HL-60/S4 (cell line): Measurements from ENCODE around the gene ZNRD2.
"Not testable (repeated sequence)": the region's sequence is repeated elsewhere in the genome, so short reads cannot be mapped to it uniquely, and the experiment has no call there.

ENCODE experiments used
- in situ Hi-C: fragments of 300-500 bp; cut with MboI; formaldehyde crosslinking; loops from 2 replicates; pipeline ENCODE4 v1.14.3; 2022; ENCODE audit warnings: low sequenced_read_pairs

ZNRD2 gene, protein sequence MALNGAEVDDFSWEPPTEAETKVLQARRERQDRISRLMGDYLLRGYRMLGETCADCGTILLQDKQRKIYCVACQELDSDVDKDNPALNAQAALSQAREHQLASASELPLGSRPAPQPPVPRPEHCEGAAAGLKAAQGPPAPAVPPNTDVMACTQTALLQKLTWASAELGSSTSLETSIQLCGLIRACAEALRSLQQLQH

DNA sequence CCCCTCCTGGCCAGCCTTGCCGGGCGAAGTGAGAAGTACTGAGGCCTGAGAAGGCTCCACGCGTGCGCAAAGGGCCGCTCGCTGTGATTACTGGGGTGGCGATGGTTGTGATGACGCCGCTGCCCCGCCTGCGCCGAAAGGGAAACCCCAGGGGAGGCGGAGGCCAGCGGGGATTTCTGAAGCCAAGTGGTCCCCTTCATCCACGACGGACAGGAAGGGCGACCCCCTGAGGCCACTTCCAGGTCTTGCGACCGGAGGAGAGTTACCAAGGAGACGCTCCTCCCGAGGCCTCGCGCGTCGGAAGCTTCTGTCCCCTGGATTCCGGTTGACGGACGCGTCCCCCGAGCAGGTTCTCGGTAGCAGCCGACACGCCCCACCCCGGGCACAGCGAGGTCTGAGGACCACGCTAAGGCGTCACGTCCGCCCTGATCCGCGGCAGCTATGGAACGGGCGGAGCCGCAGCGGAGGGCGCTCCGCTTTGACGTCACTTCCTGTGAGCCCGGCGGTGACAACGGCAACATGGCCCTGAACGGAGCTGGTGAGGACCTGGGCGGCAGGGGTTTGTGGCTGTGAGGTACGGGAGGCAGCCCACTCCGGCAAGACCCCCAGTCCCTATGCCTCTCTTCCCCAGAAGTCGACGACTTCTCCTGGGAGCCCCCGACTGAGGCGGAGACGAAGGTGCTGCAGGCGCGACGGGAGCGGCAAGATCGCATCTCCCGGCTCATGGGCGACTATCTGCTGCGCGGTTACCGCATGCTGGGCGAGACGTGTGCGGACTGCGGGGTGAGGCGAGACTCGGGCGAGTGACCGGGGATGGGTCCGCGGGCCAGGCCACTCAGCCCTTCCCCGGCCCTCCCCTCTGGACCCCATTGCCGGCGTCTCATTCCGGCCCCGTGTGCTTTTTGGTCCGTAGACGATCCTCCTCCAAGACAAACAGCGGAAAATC lies at the start of gene ZNRD2:
Gene ZNRD2, plus strand, starts transcription at position 505 of the 946 bp plus-strand sequence. Its CDS starts 15 bp downstream, at position 520.
- in situ Hi-C loops: no loop called here

DNA sequence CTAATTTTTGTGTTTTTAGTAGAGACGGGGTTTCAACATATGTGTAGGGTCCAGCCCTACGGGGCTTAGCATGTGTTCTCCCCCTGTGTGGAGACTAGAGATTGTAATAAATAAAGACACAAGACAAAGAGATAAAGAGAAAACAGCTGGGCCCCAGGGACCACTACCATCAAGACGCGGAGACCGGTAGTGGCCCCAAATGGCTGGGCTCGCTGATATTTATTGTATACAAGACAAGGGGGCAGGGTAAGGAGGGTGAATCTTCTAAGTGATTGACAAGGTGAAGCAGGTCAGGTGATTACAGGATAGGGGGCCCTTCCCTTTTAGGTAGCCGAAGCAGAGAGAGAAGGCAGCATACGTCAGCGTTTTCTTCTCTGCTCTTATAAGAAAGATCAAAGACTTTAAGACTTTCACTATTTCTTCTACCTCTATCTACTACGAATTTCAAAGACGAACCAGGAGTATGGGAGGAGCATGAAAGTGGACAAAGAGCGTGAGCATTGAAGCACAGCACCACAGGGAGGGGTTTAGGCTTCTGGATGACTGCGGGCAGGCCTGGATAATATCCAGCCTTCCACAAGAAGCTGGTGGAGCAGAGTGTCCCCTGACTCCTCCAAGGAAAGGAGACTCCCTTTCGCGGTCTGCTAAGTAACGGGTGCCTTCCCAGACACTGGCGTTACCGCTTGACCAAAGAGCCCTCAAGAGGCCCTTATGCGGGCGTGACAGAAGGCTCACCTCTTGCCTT lies 48.3 kb upstream of the ZNRD2 start:
- in situ Hi-C loops: not testable (repeated sequence)

DNA sequence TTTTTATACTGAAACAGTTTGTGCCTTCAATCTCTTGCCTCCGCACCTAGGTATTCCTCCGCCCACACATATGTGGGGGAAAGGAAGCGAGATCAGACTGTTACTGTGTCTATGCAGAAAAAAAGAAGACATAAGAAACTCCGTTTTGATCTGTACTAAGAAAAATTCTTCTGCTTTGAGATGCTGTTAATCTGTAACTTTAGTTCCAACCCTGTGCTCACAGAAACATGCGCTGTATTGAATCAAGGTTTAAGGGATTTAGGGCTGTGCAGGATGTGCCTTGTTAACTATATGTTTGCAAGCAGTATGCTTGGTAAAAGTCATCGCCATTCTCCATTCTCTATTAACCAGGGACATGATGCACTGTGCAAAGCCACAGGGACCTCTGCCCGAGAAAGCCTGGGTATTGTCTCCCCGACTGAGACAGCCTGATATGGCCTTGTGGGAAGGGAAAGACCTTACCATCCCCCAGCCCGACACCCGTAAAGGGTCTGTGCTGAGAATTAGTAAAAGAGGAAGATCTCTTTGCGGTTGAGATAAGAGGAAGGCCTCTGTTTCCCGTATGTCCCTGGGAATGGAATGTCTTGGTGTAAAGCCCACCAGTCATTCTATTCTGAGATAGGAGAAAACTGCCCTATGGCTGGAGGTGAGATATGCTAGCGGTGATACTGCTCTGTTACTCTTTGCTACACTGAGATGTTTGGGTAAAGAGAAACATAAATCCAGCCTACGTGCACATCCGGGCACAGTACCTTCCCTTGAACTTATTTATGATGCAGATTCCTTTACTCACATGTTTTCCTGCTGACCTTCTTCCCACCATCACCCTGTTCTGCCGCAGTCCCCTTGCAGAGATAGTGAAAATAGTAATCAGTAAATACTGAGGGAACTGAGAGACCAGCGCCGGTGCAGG lies 47.3 kb upstream of the ZNRD2 start:
- in situ Hi-C loops: not testable (repeated sequence)

DNA sequence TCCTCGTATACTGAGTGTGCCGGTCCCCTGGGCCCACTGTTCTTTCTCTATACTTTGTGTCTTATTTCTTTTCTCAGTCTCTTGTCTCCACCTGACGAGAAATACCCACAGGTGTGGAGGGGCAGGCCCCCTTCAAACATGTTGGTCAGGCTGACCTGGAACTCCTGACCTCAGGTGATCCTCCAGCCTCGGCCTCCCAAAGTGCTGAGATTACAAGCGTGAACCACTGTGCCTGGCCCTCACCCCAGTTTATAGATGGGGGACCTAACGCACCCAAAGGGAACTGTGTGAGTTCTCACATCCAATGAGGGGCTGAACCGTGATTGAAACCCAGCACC lies 46.7 kb upstream of the ZNRD2 start:
- in situ Hi-C loops: not testable (repeated sequence)

DNA sequence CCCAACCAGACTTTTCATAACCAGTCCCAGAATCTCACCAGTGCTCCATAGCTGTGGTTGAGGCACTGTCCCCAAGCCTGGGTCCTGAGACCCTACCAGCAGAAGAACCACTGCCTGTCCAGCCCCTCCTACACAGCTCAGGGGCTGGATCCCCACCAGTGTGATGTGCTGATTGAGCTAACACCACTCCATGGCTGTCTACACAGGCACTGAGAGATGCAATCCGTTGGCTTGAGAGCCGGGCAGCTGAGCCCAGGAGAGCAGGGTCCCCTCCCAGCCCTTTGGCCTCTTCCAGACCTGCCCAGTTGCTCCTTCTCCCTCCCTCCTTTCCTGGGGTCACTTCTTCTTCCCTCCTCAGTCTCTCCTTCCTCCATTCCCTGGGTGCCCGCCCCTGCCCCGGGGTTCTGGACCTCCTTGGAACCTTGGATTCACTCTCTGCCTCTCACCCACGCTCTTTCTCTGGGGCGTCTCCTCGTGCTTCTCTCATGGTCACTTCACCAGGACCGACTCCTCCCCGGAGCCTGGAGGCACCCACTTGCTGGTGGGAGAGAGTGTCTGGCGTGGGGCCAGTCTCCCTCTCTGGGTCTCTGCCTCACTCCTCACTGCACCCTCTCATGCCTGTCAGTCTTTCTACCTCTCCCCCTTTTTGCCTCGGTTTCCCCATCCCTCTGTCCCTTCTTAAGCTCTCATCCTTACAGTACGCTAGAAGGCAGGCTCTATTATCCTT lies 46.1 kb upstream of the ZNRD2 start:
- in situ Hi-C loops: no loop called here

DNA sequence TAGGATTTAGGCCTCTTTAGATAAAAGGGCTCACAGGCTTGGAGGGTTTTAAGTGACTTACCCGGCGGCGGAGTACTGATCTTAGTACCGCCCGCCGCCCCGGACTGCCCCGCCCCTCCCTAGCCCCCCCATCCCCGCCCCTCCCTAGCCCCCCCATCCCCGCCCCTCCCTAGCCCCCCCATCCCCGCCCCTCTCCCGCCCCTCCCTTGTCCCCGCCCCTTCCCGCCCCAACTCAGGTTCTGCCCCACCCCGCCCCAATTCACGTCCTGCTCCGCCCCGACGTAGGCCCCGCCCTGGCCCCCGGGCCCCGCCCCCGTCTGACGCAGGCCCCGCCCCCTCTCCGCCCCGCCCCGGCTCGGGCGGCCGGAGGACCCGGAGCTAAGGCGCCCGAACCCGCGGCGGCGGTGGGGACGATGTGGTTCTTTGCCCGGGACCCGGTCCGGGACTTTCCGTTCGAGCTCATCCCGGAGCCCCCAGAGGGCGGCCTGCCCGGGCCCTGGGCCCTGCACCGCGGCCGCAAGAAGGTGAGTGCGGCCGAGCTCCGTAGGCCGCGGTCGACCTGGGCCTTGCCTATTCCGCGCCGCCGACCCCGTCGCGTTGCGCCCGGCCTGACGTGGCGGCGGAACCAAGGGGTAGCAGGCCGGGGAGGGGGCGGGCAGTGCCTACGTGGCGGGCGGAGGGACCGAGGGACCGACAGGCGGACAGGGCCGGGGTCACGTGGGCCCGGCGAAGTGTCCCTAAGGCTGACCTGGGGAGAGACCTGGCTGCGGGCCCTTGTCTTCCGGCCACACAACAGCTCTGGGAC lies 45.3 kb upstream of the ZNRD2 start, which contains the start of gene SCYL1:
Gene SCYL1, plus strand, starts transcription at position 343 of the 805 bp plus-strand sequence. Its CDS starts 71 bp downstream, at position 414.
- in situ Hi-C loops: no loop called here

DNA sequence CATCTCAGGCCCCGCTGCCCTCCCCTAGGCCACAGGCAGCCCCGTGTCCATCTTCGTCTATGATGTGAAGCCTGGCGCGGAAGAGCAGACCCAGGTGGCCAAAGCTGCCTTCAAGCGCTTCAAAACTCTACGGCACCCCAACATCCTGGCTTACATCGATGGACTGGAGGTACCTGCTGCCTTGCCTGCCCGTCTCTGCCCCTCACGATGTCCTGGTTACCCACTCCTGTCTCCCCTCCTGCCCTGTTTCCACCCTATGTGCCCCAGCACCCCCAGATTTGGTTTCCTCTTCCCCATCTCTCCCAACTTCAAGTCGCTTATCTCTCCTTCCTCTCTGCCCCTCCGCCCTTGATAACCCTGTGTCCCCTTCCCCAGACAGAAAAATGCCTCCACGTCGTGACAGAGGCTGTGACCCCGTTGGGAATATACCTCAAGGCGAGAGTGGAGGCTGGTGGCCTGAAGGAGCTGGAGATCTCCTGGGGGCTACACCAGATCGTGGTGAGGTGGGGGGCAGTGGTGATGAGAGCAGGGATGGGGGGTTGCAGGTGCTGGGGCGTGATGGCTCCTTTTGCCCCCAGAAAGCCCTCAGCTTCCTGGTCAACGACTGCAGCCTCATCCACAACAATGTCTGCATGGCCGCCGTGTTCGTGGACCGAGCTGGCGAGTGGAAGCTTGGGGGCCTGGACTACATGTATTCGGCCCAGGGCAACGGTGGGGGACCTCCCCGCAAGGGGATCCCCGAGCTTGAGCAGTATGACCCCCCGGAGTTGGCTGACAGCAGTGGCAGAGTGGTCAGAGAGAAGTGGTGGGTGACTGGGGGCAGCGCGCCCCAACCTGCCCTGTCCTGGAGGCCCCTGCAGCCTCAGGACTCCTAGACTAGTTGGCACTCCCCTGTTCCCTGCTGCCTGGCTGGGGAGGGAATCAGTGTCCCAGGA lies 44.5 kb upstream of the ZNRD2 start:
- in situ Hi-C loops: no loop called here

DNA sequence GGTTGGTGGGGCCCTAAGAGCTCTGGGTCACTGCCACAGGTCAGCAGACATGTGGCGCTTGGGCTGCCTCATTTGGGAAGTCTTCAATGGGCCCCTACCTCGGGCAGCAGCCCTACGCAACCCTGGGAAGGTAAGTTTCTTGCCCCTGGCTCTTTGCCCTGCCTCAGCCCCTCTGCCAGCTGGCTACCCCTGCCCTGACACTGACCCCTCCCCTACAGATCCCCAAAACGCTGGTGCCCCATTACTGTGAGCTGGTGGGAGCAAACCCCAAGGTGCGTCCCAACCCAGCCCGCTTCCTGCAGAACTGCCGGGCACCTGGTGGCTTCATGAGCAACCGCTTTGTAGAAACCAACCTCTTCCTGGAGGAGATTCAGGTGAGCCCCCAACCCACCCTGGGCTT lies 43.5 kb upstream of the ZNRD2 start:
- in situ Hi-C loops: no loop called here

DNA sequence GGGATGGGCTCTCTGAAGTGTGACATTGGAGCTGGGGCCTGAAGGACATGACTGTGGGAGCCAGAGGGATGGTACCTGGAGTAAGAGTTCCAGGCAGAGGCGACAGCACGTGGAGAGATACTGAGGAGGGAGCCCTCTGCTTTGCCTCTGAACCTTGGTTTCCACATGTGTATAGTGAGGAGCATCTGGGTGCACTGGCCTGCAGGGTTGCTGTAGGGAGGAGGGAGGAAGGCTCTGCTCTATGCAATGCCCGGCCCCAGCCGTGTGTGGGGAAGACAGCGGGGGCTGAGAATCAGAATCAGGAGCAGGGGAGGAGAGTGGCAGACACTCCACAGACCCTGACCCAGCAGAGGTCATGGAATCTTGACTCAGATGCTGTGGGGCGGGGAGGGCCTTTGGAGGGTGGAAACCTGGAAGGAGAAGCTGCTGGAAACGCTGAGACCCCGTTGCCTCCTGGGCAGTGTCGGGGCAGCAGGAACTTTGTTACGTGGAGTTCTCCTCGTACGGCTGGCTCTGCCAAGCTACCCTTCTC lies 41.4 kb upstream of the ZNRD2 start:
- in situ Hi-C loops: no loop called here

DNA sequence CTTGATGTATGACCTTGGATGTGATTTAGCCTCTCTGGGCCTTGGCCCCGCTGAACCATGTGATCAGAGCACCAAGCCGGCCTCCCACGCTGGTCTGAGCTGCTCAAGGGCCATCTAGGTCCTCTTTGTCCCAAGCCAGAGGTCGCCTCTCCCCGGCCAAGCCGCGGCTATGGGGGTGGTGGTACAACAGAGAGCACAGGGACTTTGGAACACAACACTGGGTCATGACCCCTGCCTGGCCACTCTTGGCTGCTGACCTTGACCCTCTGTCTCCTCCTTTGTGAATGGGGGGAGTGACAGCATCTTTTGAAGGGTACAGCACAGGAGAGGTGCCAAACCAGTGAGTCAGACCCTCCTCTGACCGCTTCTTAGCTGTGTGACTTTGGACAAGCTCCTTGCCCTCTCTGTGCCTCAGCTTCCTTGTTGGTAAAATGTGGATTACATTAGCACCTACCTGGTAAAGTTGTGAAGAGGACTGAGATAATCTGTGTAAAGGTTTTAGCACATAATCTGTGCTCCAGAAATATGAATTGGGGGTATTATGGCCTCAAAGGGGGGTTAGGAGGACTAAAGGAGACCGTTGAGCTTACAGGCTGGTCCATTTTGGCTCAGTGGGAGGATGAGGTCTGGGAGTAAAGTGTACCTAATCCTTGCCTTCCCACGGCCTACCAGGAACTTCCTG lies 40.7 kb upstream of the ZNRD2 start:
- in situ Hi-C loops: no loop called here

DNA sequence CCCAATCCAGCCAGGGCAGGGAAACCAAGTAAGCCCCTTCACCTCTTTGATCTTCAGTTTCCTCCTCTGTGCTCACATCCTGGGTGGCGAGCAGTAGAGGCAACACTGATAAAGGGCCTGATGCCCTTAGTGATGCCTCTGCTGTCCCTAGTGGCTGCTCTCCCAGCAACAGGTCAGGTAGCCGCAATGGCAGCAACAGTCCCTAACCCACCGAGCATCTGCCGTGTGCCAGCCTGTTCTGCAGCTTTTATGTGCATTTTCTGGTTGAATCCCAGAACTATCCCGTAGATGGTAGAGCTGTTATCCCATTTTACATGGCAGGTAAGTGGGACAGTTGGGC lies 40.1 kb upstream of the ZNRD2 start:
- in situ Hi-C loops: no loop called here

DNA sequence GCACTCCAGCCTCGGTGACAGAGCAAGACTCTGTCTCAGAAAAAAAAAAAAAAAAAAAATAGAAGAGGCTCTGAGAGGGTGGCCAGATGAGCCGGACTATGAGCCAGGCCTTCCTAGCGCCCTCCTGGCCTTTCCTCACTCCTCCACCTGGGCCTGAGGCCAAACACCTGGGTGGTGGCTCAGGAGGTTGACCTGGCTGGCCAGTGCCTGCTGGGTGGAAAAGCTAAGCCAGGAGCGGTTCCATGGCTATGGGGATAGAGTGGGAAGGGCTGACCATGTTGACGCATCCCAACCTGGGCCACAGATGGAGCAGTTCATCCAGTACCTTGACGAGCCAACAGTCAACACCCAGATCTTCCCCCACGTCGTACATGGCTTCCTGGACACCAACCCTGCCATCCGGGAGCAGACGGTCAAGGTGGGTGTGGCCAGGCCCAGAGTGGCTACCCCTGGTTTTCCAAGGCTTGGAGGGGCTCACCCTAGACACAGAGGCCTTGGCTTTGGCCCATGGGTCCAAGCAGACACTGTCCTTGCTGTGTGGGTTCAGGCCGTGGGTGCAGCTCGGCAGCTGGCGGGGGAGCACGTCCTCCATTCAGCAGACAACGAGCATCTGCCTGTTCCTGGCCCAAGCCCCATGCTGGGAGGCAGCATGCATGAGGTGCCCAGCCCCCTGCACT lies 37.8 kb upstream of the ZNRD2 start:
- in situ Hi-C loops: no loop called here

DNA sequence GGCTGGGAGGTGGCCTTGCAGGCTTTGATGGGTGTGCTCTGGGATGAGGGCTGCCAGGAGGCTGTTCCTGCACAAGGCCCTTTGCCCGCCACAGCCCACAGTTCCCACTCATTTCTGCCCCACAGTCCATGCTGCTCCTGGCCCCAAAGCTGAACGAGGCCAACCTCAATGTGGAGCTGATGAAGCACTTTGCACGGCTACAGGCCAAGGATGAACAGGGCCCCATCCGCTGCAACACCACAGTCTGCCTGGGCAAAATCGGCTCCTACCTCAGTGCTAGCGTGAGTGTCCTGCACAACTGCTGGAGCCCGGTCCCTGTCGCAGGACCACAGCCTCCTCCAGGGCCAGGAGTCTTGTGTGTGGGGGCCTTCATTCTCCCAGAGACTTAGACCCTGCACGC lies 35.2 kb upstream of the ZNRD2 start:
- in situ Hi-C loops: no loop called here

DNA sequence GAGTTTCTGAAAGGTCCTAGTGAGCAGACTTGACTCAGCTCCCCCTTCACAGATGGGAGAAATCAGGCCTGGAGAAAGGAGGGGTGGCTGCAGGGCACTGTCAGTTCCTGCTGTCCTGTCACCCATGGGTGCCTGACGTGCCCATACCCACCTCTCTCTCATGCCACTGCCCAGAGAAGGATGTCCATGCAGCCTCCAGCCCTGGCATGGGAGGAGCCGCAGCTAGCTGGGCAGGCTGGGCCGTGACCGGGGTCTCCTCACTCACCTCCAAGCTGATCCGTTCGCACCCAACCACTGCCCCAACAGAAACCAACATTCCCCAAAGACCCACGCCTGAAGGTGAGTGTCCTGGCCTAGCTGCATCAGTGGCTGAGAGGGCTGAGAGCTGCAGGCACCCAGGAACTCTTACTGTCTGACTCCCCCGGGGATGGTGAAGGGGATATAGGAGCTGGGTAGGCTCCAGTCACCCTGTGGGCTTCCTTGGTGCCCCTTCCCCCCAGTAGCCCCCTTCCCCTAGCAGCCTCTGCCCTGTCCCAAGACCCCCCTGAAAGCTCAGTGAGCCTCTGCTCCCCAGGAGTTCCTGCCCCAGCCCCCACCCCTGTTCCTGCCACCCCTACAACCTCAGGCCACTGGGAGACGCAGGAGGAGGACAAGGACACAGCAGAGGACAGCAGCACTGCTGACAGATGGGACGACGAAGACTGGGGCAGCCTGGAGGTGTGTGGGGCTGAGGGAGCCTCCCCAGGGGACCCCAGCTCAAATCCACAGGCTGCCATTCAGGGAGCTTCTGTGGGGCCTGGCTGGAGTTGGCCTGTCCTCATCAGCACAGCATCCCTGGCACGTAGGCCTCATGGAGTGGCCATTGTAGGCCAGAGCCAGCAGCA lies 33.6 kb upstream of the ZNRD2 start:
- in situ Hi-C loops: no loop called here

DNA sequence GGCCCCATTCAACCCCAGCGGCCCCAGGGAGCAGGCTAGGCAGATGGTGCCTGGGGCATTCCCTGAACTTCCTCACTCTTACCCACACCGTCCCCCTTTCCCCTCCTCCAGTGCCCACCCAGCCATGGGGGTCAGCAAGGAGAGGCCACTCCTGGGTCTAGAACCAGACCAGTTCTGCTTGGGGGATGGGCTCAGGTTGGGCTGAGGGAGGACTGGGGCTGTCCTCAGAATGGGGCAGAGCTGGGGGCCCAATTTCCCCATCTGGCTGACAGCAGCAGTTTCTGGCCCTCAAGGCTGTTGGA lies 33.0 kb upstream of the ZNRD2 start:
- in situ Hi-C loops: no loop called here
